ENCODE measurements around the gene IER5L.
"Not testable (repeated sequence)": the region's sequence is repeated elsewhere in the genome, so short reads cannot be mapped to it uniquely, and the experiment has no call there.

Gene IER5L

DNA sequence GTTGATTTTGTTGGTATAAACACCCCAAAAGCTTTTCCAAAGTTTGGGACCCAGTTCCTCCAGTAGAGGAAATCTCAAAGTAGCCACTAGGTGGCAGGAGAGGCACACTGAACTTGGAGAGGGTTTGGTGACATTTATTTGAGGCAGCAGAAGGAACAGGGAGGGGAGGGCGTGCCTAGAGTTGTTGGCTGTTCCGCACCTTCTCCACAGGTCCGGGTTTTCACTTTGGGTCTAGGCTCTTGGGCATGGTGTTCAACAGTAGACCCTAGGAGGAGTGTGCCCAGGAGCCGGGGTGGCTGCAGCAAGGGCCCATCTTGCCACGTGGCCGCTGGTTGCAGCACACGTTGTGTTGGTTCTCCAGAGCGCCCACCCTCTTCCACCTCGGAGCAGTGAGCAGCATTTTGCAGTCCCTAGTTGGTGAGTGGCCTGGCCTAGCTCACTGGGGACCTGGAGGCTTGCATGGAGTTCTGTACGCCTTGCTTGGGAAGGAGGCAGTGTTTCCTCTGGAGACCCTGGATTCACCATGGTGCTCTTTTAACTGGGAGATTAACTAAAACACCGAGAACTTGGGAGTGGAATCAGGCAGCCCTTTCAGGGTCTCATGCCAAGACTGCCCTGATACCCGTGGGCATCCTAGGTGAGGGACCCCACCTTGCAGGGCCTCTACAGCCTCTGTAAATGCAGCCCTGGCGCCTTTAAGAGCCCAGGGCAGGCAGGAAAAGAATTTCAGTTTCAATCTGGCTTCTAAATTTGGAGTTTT is 38.6 kb downstream of the IER5L start:
- DNase-seq (ENCODE audit: low read depth, low spot score), result peak; percentile 93

DNA sequence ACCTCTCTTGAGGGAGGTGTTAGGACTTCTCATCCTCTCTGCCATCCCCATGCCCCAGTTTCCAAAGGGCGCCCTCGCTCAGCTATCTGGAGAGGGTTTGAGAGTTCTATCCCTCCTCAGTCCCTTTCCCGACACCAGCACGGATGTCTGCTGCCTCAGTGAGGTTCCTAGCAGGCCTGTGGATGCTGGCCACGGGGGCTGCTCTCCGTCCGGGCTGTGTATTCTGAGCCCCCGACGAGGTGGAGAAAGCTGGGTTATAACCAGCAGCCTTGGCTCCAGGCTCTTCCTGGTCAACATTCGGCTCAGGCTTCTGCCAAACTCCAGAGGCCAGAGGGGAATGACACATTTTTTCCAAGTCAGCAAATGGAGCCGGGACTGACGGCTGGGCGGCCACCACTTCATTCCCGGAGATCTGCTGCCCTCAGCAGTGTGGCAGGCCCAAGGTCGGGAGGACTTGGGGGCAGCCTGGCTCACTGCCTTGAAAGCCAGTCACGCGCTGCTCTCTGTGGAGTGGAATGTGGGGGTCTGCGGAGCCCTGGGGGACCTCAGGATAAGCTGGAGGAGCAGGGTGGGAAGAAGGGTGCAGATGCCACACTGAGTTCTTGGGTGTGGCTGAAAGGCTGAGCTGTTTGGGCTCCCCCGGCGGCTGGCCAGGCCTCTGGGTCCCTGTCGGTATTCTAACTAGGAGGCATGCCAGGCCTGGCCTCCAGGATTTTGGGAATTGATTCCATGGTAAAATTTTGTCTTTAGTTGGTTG is 39.4 kb downstream of the IER5L start:
- DNase-seq (ENCODE audit: low read depth, low spot score), result peak; percentile 64

DNA sequence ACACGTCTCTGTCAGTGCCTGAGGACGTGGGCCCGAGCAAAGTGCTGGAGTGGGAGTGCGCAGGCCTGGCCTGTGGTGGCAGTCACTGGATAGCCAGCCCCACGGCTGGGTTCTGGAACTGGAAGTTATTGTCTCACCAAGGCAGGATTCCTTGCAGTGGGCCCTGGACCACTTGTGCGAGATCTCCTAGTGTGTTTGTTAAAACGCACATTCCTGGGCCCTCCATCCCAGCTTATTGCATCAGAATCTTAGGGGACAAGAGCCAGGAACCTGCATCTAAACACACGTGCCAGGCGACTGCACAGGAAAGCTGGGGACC is 40.0 kb downstream of the IER5L start:
- no peak for DNase-seq (ENCODE audit: low read depth, low spot score)

DNA sequence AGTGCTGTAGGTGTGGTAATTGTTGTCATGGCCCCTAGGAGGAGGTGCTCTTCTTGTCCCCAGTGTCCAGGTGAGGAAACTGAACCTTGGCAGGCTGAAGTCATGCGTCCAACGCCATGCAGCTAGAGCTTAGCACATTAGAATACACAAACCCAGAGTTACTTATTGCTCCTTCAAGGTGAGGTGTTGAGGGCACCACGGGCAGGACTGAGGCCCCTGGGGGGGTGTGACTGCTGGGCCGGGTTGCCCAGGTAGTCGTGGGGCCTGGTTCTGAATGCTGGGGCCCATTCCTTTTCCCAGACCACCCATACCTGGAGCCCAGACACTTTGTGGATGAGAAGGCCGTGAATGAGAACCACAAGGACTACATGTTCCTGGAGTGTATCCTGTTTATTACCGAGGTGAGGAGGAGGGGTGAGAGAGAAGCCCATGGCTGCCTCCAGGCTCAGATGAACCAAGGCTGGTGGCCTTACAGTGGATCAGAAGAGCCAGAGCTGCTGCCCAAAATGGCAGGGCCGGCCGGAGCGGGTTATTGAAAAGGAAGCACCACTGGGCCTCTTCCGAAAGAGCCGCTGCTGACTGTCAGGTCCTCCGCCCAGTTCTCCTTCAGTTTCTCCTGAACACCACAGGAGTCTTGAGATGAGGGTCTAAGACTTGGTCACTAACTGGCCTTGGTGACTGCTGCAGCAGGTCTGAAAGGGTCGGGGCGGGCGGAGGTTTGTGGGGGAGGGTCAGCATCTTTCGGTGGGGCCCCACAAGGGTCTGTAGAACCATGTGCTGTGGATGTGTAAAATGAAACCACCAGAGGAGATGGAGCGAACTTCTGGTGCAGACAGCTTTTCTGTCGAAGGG is 40.5 kb downstream of the IER5L start:
- no peak for DNase-seq (ENCODE audit: low read depth, low spot score)

DNA sequence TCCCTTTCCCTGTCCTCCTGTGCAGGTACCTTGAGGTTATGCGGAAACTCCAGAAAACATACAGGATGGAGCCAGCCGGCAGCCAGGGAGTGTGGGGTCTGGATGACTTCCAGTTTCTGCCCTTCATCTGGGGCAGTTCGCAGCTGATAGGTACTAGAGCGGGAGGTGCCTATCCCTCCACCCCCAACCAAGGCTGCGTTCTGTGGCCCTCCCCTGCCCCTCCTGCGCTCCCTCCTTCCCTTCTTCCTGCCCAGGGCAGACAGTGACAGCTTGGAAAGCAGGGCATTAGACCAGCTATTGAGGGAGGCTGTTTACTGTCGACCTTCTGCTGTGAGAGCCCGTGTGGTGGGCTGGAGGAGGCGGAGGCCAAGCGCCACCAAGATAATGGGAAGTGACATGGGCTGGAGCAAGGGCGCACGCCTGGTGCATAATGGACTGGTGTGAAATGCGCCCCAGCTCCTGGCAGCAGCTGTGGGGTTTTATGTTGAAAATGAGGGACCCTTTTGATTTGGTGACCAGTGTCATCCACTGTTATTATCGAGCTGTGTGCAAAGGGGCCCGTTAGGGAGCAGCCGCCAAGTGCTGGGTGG is 41.5 kb downstream of the IER5L start:
- no peak for DNase-seq (ENCODE audit: low read depth, low spot score)

DNA sequence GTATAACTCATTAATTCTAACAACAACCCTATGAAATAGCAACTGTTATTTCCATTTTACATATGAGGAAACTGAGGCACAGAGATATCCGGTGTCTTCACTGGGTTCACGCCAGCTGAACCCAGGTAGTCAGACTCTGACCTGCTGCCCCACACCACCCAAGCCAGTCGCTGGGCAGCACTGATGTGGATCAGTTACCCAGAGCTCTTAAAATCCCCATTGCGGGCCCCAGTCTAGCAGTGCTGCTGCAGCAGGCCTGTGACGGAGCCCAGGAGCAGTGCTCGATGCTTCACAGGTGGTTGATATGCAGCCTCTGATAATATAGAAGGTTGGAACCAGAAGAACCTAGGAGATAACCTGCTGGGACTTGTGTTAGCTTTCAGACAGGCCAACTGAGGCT is 42.6 kb downstream of the IER5L start:
- no peak for DNase-seq (ENCODE audit: low read depth, low spot score)

DNA sequence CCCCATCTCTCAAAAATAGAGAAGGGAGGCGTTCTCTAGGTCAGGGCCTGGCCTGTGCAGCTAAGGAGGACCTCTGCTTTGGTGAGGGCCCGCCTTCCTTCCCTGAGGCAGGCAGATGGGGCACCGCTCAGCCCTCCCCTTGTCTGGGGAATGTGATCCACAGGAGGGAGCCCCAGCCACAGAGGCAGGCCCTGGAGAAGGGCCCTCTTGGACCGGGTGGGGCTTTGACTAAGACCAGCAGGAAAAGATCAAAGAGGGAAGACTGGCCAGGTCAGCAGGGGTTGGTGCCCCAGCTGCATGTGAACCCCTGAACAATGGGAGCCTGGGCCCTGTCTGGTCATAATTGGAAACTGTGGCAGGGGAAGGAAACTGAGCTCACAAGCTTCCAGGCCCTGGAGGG is 45.0 kb downstream of the IER5L start:
- no peak for DNase-seq (ENCODE audit: low read depth, low spot score)

DNA sequence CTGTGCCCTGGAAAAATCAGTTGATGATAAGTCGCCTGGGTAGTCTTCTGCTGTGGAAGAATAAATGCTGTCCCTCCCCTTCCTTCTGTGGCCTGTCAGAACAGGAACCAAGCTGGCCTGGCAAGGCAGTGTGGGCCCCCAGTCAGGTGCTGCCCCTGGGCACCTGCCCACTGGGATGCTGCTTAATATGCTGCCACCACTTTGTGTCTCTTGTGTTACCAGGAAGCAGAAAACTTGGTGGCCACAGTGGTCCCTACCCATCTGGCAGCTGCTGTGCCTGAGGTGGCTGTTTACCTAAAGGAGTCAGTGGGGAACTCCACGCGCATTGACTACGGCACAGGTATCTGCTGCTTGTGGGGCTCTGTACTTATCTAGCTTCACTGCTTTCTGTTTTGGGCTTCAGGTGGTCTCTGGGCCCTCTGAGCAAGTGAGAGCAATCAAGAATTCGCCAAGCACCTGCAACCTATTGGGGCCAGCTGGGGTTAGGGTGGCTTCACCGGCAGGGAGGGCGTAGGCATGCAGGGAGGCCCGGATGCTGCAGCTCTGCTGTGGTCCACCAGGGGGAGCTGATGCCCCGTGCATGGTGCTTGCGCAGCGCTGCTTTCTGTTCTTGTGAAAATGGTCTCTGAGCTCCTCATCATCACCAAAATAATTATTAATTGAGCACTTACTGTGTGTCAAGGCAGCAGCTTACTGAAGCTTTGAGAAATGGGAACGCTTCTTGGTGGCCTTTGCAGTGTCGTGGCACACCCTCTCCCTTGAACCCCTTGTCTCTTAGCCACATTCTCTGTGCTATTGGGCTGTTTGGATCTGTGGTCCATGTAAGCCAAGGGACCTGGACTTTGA is 46.5 kb downstream of the IER5L start:
- peak; percentile 84 for DNase-seq (ENCODE audit: low read depth, low spot score)

DNA sequence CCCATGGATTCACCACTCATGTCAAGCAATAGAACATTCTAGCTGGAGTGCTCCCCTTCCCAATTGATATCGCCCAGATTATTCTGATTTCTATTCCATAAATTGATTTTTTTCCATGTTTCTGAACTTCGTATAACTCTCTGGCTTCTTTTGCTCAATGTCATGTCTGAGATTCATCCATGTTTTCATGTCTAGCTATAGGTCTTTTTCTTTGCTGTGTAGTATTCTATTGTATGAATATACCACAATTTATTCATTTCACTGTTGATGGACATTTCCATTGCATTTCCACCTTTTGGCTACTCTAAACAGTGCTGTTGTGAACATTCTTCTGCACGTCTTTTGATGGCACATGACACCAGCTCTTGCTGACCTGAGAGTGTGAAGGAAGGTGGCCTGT is 47.3 kb downstream of the IER5L start:
- DNase-seq (ENCODE audit: low read depth, low spot score), result no peak

DNA sequence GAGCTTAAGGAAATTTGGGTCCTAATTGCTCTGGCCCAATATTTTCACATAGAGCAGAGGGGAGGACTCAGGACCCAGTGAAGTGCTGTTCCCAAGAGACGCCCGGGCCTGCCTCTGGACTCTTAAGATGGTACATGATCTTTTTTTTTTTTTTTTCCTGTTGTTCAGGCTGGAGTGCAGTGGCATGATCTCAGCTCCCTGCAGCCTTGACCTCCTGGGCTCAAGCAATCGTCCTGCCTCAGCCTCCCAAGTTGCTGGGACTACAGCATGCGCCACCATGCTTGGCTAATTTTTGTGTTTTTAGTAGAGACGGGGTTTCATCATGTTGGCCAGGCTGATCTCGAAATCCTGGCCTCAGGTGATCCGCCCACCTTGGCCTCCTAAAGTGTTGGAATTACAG is 47.8 kb downstream of the IER5L start:
- not testable (repeated sequence) for DNase-seq (ENCODE audit: low read depth, low spot score)

DNA sequence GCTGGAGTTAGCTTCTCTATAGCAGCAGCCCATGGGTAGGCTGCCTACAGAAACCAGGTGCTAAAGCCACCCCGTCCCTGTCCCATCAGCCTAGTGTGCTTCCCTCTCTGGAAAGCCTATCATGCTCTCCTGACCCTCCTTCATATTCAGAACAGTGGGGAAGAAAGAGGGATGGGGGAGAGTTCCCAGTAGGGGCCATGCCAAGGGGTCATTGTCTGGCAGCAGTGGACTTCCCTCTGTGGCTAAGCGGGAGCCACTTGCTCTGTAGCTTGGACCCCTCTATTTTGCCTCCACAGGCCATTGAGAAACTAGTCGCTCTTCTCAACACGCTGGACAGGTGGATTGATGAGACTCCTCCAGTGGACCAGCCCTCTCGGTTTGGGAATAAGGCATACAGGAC is 49.4 kb downstream of the IER5L start:
- DNase-seq (ENCODE audit: low read depth, low spot score), result no peak

DNA sequence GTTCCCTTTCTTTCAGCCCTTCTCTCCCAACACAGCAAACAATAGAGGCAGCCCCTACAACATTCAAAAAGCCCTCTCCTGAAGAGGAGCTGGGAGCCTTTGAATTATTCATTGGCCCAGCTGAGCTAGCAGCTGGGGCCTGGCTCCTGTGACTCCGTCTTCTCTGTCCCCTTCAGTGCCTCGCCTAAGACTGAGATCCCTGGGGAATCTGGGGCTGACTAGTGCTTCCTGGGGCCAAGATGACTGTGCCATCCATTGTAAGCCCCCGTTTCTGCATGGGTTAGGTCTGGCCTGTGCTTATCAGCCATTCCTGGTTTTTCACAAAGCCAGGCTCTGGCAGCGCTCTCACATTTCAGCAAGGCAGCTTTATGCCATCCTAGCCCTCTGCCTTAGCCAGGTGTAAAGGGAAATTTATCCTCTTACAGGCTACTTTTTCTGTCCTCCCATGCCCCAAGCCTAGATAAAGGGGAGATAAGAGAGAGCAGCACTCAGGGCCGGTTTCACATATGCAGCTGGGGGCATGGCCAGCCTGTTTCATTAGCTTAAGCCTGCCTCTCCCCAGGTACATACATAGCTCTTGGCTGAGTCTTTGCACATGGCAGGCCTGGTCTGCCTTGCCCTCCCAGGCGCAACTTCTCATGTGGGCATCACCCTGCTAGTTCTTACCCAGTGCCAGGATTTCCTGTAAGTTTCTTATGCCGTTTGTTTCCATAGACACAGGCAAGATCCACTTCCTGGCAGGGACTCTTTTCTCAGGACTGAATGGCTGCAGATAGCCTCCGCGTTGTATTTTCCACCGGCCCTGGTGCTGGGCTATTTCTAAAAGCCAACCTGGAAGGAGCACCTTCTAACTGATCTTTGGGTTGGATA is 51.1 kb downstream of the IER5L start:
- DNase-seq (ENCODE audit: low read depth, low spot score), result peak; percentile 42

All from astrocyte of the hippocampus (primary cell).